Astrocyte of the cerebellum (primary cell): Measurements from ENCODE around the gene EPAS1.

ENCODE experiments used
- DNase-seq: peaks from one replicate; pipeline ENCODE4 v3.0.0-alpha.2; 2011; ENCODE audit warnings: low read depth
- H3K4me3 ChIP-seq: 2 replicates; pipeline ENCODE4 v1.5.1; 2011; ENCODE audit warnings: mild to moderate bottlenecking, low read depth, low read length, moderate library complexity
- CTCF ChIP-seq: IDR thresholded peaks from 2 replicates; pipeline ENCODE4 v1.5.1; 2012; ENCODE audit warnings: low read length, low read depth, moderate library complexity, mild to moderate bottlenecking; ENCODE audit errors: missing control alignments
- in situ Hi-C: cut with HindIII; loops from 2 replicates; pipeline ENCODE4 v1.10.0; 2017; ENCODE audit warnings: low sequenced_read_pairs

Gene EPAS1

GRCh38 chr2:46262248-46262938 is 34.8 kb upstream of the EPAS1 start:
- no peak for TF ChIP-seq CTCF
- in situ Hi-C loops = no loop called here
- no peak for DNase-seq
- H3K4me3 ChIP-seq = no peak overlapping the region

- no peak for TF ChIP-seq CTCF
- no peak for DNase-seq
- no peak overlapping the region for H3K4me3 ChIP-seq
- in situ Hi-C loops = no loop called here
Observed at GRCh38 chr2:46263347-46263746, 33.9 kb upstream of the EPAS1 start.

- in situ Hi-C loops = no loop called here
- H3K4me3 ChIP-seq = no peak overlapping the region
- DNase-seq = no peak
- TF ChIP-seq CTCF = no peak
Observed at GRCh38 chr2:46264447-46264846, 32.8 kb upstream of the EPAS1 start.

- DNase-seq = no peak
- no peak for TF ChIP-seq CTCF
- in situ Hi-C loops = no loop called here
- no peak overlapping the region for H3K4me3 ChIP-seq
Observed at GRCh38 chr2:46266134-46266533, 31.1 kb upstream of the EPAS1 start.

- in situ Hi-C loops = no loop called here
Observed at GRCh38 chr2:46267616-46268015, 29.6 kb upstream of the EPAS1 start.

GRCh38 chr2:46268196-46268595 is 29.0 kb upstream of the EPAS1 start:
- TF ChIP-seq CTCF = no peak
- in situ Hi-C loops = no loop called here
- no peak overlapping the region for H3K4me3 ChIP-seq
- DNase-seq = no peak

More at GRCh38 chr2:46267616-46268015, 29.6 kb upstream of the EPAS1 start:
- peak; percentile 42 for DNase-seq
- no peak for TF ChIP-seq CTCF
- no peak overlapping the region for H3K4me3 ChIP-seq
